ENCODE results near the gene HEXIM2. TPM values are rescaled to one million over a fixed set of nuclear protein-coding genes. Genes with fewer than 3 reads are reported as not detected.

The HEXIM2 gene
- total and polyA plus RNA-seq, 2 experiments from 2014 or later = 9.0 to 9.5 TPM

GRCh38 chr17:45197555-45198334 is 36.1 kb downstream of the HEXIM2 start:
- DNase-seq (ENCODE audit: low spot score) (peak; percentile 96), ATAC-seq (peak; percentile 99)
- Histone ChIP-seq H3K27ac (ENCODE audit: low read depth) (no peak overlapping the region), H3K4me1 (ENCODE audit: insufficient read depth) (peaks cover 6% of the 10 kb centered on the region), H3K36me3 (ENCODE audit: insufficient read depth) (no peaks in the 10 kb centered on the region), H2AFZ (peak overlapping the region; percentile 100), H3F3A (replicated peaks; ENCODE audit: low read depth) (peaks cover 4% of the 10 kb centered on the region; the same call in 1 of the 2 replicates), H3K9me2 (ENCODE audit: insufficient read depth) (no peaks in the 10 kb centered on the region), H3K4me3 (0 out of 2 replicates have a peak overlapping the region, but pooled peaks have one; percentile 31), H4K20me1 (replicated peaks; ENCODE audit: insufficient read depth) (no peaks in the 10 kb centered on the region), H3K79me2 (replicated peaks; ENCODE audit: insufficient read depth) (no peaks in the 10 kb centered on the region), H3K4me2 (peak overlapping the region; percentile 72), H3K27me3 (ENCODE audit: insufficient read depth) (no peaks in the 10 kb centered on the region)
- H3K27ac Mint-ChIP-seq = peak overlapping the region; percentile 86
- H3K27me3 Mint-ChIP-seq (ENCODE audit: insufficient read depth, low read depth, poor library complexity) = peaks cover 5% of the 10 kb centered on the region
- H3K4me1 Mint-ChIP-seq = peaks cover 18% of the 10 kb centered on the region
- TF ChIP-seq NANOG (IDR thresholded peaks at IDR 0.05; ENCODE audit: borderline replicate concordance) = no peak
- TF ChIP-seq JUNB (IDR thresholded peaks at IDR 0.05; ENCODE audit: unreplicated experiment) = no peak
- no peak for TF ChIP-seq EZH2 (IDR thresholded peaks at IDR 0.05; ENCODE audit: low read depth, unreplicated experiment)
- TF ChIP-seq POLR2AphosphoS5 (IDR thresholded peaks at IDR 0.05; ENCODE audit: low read depth) = peak; percentile 40; the same call in 1 of the 2 replicates
- peak; percentile 60 for TF ChIP-seq CREB1 (CRISPR knock-in tag; IDR thresholded peaks at IDR 0.05; ENCODE audit: low read depth)
- TF ChIP-seq EZH2phosphoT487 (IDR thresholded peaks at IDR 0.05; ENCODE audit: unreplicated experiment) = no peak
- no peak for TF ChIP-seq ZNF331 (CRISPR knock-in tag; IDR thresholded peaks at IDR 0.05; ENCODE audit: low read depth)
- no peak for TF ChIP-seq ZNF114 (CRISPR knock-in tag; IDR thresholded peaks at IDR 0.05)
- TF ChIP-seq ETS1 (IDR thresholded peaks at IDR 0.05) = peak; percentile 36; the same call in 1 of the 2 replicates
- no peak for TF ChIP-seq ZNF462 (CRISPR knock-in tag; IDR thresholded peaks at IDR 0.05)
- peak; percentile 96 to 99 for TF ChIP-seq CTCF (conservative IDR thresholded peaks at IDR 0.05; ENCODE audit: low read depth in 2 of 2)
- TF ChIP-seq REST (IDR thresholded peaks at IDR 0.05; ENCODE audit: unreplicated experiment) = peak; percentile 14
- TF ChIP-seq STAT1 (IDR thresholded peaks at IDR 0.05; ENCODE audit: unreplicated experiment) = no peak
- peak overlapping the region; percentile 56 for H3K4me3 Mint-ChIP-seq
- no peaks in the 10 kb centered on the region for H3K9me3 Mint-ChIP-seq
- H3K36me3 Mint-ChIP-seq (ENCODE audit: low read depth) = no peaks in the 10 kb centered on the region

Data from GM23338 (cell line).